DMS 273 (cell line): ENCODE data around the gene ALDH16A1.
"Not testable (repeated sequence)": the region's sequence is repeated elsewhere in the genome, so short reads cannot be mapped to it uniquely, and the experiment has no call there.

Experiments
- DNase-seq: peaks from one replicate; lab custom pipeline; 2025; ENCODE audit not compliant: unreplicated experiment; lab: John Stamatoyannopoulos, UW

Gene ALDH16A1

DNA sequence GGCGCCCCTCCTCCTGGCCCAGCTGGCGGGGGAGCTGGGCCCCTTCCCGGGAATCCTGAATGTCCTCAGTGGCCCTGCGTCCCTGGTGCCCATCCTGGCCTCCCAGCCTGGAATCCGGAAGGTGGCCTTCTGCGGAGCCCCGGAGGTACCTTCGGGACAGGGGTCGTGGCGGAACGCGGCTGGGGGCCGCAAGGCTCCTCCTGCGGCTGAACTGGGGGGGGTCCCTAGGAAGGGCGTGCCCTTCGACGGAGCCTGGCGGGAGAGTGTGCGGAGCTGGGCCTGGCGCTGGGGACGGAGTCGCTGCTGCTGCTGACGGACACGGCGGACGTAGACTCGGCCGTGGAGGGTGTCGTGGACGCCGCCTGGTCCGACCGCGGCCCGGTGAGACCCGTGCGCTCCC lies 8.6 kb downstream of the ALDH16A1 start:
- DNase-seq = no peak

DNA sequence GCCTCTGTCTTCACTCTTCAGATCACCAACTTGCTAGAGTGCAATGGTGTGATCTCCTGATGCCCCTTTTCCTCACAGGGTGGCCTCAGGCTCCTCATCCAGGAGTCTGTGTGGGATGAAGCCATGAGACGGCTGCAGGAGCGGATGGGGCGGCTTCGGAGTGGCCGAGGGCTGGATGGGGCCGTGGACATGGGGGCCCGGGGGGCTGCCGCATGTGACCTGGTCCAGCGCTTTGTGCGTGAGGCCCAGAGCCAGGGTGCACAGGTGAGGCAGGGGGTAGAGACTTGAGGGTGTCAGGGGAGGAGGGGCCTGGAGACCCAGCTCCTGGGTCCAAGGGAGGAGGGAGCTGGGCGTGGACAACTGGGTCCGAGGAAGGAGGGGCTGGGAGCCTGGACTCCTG lies 9.5 kb downstream of the ALDH16A1 start:
- DNase-seq = no peak

DNA sequence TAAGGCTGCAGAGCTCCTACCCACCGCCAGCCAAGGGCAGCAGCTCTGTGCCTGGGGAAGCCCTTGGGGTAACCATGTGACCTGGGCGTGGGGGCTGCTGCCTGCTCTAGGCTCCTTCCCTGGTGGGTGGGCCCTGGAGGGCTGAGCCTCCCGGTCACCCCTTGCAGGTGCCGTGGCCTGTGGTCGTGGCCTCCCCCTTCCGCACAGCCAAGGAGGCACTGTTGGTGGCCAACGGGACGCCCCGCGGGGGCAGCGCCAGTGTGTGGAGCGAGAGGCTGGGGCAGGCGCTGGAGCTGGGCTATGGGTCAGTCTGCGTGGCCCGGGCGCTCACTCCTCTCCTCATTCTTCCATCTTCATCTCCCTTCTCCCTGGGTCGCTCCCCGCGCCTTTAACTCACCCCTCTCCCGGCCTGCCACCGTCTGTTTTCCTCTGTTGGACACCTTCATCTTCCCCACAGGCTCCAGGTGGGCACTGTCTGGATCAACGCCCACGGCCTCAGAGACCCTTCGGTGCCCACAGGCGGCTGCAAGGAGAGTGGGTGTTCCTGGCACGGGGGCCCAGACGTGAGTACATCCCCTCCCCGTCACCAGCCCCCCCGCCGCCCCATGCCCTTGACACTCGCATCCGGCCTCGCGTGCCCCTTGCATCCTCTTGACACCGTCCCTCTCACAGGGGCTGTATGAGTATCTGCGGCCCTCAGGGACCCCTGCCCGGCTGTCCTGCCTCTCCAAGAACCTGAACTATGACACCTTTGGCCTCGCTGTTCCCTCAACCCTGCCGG lies 11.1 kb downstream of the ALDH16A1 start:
- no peak for DNase-seq

DNA sequence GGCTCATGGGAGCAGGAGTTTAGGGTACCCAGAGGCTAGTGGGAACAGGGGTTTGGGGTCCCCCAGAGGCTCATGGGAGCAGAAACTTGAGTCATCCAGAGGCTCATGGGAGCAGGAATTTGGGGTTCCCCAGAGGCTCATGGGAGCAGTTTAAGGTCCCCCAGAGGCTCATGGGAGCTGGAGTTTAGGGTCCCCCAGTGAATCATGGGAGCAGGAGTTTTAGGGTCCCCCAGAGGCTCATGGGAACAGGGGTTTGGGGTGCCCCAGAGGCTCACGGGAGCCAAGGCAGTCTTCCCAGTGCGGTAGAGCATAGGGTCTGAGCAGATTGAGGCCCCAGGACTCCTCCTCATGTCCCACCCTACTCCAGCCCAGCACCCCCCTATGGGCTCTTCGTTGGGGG lies 12.3 kb downstream of the ALDH16A1 start:
- DNase-seq = no peak

DNA sequence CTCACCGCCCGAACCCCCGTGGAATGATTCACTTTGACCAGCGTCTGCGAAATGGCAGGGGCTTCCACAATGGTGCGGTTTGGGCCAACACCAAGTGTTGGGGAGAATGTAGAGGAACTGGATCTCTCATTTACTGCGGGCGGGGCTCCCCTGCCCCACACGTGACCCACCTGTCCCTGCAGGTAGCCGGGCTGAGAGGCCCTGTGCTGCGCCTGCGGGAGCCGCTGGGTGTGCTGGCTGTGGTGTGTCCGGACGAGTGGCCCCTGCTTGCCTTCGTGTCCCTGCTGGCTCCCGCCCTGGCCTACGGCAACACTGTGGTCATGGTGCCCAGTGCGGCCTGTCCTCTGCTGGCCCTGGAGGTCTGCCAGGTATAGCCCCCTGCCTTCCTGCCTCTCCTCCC lies 15.2 kb downstream of the ALDH16A1 start:
- no peak for DNase-seq

DNA sequence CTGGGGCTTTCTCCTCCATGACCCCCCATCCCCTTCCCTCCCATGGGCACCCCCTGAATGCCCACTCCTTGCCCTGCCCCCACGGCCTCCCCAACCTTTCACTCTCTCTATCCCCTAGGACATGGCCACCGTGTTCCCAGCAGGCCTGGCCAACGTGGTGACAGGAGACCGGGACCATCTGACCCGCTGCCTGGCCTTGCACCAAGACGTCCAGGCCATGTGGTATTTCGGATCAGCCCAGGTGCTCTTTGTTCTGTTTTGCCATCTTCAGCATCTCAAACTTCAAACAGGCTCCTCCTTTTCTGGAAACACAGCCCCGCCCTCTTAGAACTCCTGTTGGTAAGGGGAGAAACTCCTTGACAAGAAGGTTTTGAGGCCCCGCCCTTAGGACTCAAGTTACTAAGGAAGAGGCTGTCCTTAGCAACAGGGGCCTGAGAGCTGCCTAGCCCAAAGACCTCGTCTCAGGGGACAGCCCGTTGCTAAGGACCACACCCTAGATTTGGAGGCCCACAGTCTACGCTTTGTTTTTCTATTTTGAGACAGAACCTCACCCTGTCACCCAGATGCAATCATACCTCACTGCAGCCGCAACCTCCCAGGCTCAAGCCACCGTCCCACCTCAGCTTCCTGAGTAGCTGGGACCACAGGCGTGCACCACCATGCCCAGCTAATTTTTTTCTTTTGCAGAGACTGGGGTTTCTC lies 15.9 kb downstream of the ALDH16A1 start:
- peak; percentile 98 for DNase-seq

DNA sequence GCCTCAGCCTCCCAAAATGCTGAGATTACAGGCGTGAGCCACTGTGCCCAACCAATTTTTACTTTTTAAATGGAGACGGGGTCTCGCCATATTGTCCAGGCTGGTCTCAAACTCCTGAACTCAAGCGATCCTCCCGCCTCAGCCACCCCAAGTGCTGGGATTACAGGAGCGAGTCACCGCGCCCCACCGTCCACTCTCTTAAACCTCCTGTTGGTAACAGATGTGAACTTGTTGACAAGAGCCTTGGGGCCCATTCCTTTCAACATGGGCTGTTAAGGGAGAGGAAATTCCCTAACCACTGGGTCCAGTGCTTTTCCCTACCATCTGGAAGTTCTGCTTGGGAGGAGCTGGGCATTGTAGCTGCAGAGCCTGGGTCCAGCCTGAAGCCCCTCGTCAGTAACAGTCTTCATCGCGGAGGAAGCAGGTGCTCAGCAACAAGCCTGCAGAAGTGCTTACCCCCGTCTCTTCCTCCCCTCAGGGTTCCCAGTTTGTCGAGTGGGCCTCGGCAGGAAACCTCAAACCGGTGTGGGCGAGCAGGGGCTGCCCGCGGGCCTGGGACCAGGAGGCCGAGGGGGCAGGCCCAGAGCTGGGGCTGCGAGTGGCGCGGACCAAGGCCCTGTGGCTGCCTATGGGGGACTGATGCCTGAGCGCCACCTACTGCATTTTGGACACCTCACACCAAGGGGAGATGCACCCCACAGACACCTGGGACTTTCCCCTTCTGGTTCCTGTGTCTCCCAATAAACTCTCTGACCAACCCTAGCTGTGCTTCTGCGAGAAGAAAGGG lies 17.0 kb downstream of the ALDH16A1 start:
- DNase-seq = peak; percentile 90

DNA sequence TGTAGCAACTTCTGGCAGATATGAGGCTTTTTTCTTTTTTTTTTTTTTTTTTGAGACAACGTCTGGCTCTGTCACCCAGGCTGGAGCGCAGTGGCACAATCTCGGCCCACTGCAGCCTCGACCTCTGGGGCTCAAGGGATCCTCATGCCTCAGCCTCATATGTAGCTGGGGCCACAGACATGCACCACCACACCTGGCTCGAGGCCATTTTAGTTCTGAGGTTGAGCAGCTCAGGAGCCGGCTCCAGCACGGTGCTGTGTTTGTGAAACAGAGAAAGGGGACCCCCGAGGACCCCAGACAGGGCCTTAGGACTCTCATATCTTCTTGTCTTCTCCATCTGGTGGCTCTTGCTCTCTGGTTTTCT lies 17.6 kb downstream of the ALDH16A1 start:
- no peak for DNase-seq

DNA sequence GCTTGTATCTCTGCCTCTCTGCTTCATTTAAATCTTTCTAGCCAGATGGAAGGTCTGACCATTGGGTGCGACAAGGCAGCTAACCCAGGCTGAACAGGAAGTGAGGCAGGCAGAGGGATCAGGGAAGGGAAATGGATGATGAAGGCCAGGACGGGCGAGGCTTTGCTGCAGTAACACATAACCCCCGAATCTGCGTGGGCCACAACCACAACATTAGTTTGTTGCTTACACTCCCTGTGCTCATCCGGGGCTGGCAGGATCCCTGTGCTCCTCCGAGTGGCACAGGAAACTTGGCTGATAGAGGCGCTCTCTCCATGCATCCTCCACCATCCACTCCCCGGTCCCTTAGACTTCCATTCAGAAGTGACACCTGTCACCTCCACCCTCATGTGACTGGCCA lies 19.9 kb downstream of the ALDH16A1 start:
- no peak for DNase-seq

DNA sequence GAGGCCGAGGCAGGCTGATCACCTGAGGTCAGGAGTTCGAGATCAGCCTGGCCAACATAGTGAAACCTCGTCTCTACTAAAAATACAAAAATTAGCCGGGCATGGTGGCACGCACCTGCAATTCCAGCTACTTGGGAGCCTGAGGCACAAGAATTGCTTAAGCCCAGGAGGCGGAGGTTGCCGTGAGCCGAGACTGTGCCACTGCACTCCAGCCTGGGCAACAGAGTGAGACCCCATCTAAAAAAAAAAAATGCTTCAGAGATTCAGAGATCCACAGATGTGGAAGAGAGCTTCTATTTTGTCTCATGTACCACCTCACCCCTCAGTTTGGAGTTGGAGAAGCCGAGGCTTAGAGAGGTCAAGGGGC lies 20.5 kb downstream of the ALDH16A1 start:
- not testable (repeated sequence) for DNase-seq

DNA sequence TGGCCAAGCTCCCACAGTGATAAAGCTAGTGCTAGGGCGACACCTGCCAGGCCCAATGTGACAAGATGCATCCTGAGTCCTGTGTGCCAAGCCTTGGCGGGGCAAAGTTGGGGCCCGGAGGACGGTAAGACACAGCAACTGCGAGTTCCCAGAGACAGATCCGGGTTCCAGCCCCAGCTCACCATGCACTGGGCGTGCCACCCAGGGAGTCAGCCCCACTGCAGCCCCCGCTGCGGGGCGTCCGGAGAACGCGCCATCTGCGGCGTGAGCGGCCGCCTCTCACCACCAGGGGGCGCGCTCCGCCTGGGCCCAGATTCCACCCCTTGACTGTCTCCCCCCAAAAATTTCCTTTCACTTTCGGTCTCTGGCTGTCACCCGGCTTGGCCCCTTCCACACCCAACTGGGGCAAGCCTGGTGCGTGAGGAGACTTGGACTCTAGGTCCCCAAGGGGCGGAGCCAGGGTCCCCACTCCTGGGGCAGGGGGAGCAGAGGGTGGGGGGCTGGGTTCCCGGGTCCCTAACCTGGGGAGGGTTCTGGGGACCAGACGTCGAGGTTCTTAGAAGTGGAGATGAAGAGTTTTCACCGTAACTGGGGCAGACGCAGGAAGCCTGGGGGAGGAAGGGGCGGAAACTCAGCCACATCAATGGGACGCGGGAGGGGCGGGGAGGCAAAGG lies 21.0 kb downstream of the ALDH16A1 start, which contains the start of gene FLT3LG:
Gene FLT3LG (plus strand): TSS at position 348 of the 674 bp plus-strand sequence. CDS start 425 bp downstream, outside the sequence.
- peak; percentile 90 for DNase-seq

DNA sequence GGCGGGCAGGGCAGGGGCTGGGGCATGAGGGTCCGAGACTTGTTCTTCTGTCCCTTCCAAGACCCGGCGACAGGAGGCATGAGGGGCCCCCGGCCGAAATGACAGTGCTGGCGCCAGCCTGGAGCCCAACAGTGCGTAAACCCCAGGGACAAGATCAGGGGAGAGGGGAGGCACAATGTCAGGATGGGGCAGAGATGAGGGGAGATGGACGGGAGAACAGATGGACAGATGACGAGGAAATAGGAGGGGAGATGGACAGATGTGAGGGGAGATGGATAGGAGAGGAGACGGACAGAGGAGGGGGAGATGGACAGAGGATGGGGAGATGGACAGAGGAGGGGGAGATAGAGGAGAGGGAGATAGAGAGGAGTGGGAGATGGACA lies 21.5 kb downstream of the ALDH16A1 start:
- DNase-seq = no peak

DNA sequence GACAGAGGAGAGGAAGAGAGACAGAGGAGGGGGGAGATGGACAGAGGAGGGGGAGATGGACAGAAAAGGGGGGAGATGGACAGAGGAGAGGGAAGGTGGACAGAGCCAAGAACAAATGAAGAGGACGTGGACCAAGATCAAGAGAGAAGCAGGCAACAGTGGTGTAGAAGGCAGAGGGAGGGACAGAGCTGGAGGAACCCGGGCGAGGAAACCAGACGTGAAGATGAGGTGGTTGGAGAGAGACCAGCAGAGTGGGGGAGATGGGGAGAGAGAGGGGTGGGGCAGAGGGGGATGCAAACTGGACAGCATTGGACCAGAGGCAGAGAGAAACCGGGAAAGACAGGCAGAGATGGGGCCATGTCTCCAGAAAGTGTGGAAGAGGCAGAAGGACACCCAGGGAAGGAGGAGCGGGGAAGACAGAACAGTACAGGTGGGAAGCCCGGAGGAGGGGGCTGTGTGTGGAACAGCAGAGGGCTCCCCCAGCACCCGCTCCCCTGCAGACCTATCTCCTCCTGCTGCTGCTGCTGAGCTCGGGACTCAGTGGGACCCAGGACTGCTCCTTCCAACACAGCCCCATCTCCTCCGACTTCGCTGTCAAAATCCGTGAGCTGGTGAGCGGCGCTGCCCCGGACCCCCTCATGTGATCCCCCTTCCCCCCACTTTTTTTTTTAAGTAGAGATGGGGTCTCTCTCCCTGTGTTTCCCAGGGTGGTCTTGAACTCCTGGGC lies 22.3 kb downstream of the ALDH16A1 start:
- no peak for DNase-seq

DNA sequence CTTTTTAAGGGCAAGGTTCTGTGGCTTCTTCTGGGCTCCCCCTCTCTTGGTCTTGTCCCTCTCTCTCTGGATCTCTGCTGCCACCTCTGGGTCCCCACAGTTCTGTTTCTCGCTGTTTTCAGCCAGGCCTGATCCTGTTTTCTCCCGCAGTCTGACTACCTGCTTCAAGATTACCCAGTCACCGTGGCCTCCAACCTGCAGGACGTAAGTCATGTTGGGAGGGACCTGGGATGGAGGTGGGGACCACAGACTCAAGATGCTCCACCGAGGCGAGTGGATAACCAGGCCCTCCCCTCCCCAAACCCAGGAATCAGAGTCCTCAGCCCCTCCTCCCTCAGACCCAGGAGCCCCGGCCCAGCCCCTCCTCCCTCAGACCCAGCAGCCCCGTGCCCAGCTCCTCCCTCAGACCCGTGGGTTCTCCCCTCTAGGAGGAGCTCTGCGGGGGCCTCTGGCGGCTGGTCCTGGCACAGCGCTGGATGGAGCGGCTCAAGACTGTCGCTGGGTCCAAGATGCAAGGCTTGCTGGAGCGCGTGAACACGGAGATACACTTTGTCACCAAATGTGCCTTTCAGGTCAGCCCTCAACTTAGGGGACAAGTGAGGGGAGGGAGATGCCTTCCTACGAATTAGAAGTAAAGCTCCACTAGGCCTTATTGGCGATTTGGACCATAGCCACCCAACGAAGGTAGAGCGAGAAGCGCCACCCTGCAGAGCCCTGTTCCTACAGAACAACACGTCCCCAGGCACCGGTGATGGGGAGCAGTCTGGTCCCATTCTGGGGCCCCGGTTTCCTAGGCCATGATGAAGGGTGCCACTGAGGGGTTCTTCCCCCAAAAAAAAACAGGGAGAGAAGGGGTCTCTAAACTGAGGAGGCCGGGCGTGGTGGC lies 23.2 kb downstream of the ALDH16A1 start:
- peak; percentile 75 for DNase-seq

DNA sequence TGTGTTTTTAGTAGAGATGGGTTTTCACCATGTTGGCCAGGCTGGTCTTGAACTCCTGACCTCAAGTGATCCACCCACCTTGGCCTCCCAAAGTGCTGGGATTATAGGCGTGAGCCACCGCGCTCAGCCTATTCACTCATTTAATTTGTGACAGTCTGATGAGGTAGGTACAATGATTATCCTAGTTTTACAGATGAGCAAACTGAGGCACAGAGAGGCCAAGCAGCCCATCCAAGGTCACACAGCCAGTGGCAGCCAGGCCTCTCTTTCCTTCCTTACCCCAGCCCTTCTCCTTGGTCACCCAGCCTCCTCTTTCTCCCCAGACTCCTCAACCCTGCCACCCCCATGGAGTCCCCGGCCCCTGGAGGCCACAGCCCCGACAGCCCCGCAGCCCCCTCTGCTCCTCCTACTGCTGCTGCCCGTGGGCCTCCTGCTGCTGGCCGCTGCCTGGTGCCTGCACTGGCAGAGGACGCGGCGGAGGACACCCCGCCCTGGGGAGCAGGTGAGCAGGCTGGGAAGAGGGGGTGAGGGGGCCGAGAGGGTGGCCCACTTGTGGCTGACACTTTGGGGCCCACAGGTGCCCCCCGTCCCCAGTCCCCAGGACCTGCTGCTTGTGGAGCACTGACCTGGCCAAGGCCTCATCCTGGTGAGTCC lies 27.1 kb downstream of the ALDH16A1 start:
- DNase-seq = no peak

DNA sequence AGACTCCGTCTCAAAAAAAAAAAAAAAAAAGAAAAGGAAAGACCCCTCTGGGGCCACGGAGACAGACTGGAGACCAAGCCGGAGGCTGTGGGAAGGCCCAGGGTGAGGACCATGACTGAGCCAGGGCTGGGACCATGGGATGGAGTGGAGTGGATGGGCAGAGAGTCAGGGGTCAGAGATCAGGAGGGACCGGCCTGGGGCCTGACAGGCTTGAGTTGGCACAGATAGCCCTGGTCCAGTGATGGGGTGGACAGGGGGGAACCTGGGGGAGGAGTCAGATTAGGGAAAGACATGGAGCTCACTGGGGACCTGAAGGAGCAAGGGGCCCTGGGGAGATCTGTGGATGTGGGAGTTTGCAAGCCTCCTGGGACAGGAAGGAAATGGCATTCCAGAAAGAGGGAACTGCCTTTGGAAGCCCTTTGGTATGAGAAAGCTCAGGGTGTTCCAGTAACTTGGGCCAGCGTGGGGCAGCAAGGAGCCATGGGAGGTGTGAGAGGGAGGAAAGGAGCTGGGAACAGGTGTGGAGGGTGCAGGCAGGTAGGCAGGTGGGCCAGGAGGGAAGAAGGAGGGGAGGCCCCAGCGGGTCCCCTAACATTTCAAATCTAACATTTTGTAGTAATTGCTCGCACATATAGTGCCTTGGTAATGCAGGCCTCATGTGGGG lies 28.1 kb downstream of the ALDH16A1 start:
- DNase-seq = no peak

DNA sequence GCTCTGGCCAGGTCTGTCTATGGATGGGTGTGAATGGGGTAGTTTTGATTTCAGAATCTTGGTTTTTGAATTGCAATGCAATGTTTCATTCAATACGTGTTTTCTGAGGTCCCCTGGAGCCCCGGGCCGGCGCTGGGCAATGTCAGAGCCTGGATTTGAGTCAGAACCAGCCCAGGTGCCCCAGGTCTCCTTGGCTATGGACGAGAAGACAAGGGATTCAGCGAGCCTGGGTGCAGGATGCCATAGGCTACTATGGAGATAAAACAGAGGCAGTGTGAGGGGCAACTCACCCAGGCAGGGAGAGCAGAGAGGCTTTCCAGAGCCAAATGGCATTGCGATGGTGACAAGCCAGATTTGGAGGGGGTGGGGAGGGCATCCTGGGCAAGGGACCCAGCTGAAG lies 33.2 kb downstream of the ALDH16A1 start:
- no peak for DNase-seq

DNA sequence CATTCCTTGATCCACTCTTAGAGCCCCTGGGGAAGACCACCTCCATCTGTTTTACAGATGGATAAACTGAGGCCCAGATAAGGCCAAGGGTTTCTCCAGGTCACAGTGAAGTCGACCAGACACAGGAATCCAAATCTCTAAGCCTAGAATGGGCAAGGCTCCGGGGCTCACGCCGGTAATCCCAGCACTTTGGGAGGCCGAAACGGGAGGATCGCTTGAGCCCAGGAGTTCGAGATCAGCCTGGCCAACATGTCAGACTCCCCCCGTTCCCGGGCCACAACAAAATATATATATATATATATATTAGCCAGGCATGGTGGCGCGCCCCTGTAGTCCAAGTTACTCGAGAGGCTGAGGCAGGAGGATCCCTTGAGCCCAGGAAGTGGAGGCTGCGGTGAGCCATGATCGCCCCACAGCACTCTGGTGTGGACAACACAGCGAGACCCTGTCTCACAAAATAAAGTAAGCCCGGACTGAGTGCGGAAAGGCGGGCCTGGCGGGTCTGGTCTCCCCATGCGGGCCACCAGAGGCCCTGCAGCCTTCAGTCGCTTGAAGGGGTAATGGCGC lies 33.8 kb downstream of the ALDH16A1 start:
- no peak for DNase-seq
